NCI-H1105 (cell line): ENCODE measurements around the gene GYS2.
A peak's percentile ranks its signal among the peaks of the same experiment; 100 is the strongest.

Source experiments
- DNase-seq: peaks from one replicate; lab custom pipeline; 2025; lab: John Stamatoyannopoulos, UW

GYS2 gene

GRCh38 chr12:21502872-21503271 is 101.8 kb downstream of the GYS2 start:
- no peak for DNase-seq

GRCh38 chr12:21502164-21502496 is 102.5 kb downstream of the GYS2 start:
- no peak for DNase-seq

- peak; percentile 99 for DNase-seq
These were observed 103.1 kb downstream of the GYS2 start, which contains the start of the genes GOLT1B and RECQL for GRCh38 chr12:21501258-21502163. Gene GOLT1B, plus strand, starts transcription at chr12:21501789. Its CDS starts 135 bp downstream, at chr12:21501924. Gene RECQL, minus strand, starts transcription at chr12:21501635. Its CDS starts 2,065 bp downstream, at chr12:21499570.

GRCh38 chr12:21500786-21501257 is 103.8 kb downstream of the GYS2 start:
- DNase-seq = no peak

GRCh38 chr12:21499765-21500164 is 104.9 kb downstream of the GYS2 start:
- no peak for DNase-seq
